ENCODE results near the gene FHAD1.

GRCh38 chr1:15406614-15407559 lies 159.9 kb downstream of the FHAD1 start:
- TF ChIP-seq, protein P1, sequence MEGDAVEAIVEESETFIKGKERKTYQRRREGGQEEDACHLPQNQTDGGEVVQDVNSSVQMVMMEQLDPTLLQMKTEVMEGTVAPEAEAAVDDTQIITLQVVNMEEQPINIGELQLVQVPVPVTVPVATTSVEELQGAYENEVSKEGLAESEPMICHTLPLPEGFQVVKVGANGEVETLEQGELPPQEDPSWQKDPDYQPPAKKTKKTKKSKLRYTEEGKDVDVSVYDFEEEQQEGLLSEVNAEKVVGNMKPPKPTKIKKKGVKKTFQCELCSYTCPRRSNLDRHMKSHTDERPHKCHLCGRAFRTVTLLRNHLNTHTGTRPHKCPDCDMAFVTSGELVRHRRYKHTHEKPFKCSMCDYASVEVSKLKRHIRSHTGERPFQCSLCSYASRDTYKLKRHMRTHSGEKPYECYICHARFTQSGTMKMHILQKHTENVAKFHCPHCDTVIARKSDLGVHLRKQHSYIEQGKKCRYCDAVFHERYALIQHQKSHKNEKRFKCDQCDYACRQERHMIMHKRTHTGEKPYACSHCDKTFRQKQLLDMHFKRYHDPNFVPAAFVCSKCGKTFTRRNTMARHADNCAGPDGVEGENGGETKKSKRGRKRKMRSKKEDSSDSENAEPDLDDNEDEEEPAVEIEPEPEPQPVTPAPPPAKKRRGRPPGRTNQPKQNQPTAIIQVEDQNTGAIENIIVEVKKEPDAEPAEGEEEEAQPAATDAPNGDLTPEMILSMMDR (conservative IDR thresholded peaks at IDR 0.05 in 1 of 2, IDR thresholded peaks at IDR 0.05 in 1 of 2; ENCODE audit: extremely low read depth in 1 of 2, insufficient read depth in 1 of 2, low read depth in 1 of 2, low read length in 2 of 2), result no peak
- no peak for TF ChIP-seq EZH2 (IDR thresholded peaks at IDR 0.05; ENCODE audit: borderline replicate concordance, low read length)

Data from mammary epithelial cell (primary cell).